ENCODE results near the gene LIMS2. TPM values are rescaled to one million over a fixed set of nuclear protein-coding genes. Genes with fewer than 3 reads are reported as not detected.

Gene LIMS2, protein sequence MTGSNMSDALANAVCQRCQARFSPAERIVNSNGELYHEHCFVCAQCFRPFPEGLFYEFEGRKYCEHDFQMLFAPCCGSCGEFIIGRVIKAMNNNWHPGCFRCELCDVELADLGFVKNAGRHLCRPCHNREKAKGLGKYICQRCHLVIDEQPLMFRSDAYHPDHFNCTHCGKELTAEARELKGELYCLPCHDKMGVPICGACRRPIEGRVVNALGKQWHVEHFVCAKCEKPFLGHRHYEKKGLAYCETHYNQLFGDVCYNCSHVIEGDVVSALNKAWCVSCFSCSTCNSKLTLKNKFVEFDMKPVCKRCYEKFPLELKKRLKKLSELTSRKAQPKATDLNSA
- polyA plus RNA-seq (2011; rRNA removed) (33.2 and 46.1 TPM in 2 replicates), polyA minus RNA-seq (2011; rRNA and poly(A)+ RNA removed) (51.5 and 88.1 TPM in 2 replicates)

DNA sequence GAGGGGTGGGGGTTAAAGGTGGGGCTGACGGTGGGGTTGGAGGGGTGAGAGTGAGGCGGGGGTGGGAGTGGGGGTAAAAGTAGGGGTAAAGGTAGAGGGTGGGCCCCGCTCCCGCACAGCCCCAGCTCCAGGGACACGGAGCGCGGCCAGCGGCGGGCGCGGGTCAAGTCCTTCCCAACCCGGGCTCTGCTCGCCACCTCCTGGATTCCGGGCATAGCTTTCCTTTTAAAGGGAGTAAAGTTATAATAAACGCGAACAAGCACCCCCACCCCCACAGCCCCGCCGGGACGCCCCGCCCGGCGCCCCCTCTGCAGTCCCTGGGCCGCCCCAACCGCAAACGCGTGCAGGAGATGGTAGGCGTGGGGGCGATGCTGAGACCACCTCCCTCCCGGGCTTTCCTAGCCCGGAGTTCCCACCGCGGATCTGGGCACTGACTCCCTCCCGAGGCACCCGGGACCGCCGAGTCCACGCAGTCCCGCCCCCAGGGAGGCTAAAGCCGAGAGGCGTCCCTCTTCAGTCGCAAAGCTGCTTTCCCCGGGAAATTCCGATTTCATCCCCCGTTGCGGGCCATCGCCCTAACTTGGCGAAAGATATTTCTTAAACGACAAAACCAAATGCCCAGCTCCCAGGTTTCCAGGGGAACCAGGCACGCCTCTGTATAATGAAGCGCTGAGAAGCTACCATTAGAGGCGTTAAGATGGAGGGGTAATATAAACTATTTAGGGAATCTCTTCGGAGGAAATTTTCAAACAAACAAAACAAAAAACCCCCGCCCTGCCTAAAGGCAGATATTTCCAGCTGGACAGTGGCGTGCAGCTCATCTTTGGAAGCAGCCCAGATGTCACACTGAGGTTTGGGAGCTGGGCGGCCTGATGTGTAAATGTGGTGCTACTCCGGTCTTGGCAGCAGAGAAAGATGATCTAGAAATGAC lies at the start of gene LIMS2:
Gene LIMS2, minus strand, starts transcription at position 200 of the 931 bp plus-strand sequence. CDS start 506 bp downstream, outside the sequence.
- DNase-seq (ENCODE audit: low read depth): peak; percentile 37
- H3K4me3 ChIP-seq (ENCODE audit: low read depth, low read length): peak within 1 kb of the TSS; percentile 60
- H3K27me3 ChIP-seq (ENCODE audit: control insufficient read depth, insufficient read depth, low read length): peaks cover 12% of the 10 kb centered on the region
- TF ChIP-seq, protein P1, sequence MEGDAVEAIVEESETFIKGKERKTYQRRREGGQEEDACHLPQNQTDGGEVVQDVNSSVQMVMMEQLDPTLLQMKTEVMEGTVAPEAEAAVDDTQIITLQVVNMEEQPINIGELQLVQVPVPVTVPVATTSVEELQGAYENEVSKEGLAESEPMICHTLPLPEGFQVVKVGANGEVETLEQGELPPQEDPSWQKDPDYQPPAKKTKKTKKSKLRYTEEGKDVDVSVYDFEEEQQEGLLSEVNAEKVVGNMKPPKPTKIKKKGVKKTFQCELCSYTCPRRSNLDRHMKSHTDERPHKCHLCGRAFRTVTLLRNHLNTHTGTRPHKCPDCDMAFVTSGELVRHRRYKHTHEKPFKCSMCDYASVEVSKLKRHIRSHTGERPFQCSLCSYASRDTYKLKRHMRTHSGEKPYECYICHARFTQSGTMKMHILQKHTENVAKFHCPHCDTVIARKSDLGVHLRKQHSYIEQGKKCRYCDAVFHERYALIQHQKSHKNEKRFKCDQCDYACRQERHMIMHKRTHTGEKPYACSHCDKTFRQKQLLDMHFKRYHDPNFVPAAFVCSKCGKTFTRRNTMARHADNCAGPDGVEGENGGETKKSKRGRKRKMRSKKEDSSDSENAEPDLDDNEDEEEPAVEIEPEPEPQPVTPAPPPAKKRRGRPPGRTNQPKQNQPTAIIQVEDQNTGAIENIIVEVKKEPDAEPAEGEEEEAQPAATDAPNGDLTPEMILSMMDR (IDR thresholded peaks at IDR 0.05; ENCODE audit: insufficient read depth, low read depth, low read length): peak; percentile 26; the same call in 1 of the 2 replicates
- peaks cover 4% of the 10 kb centered on the region for H3K36me3 ChIP-seq (ENCODE audit: control insufficient read depth, insufficient read depth, low read length)
- CTCF ChIA-PET: interaction anchor here (0.6 to 3.6 kb wide), 16 partner anchors 10 to 176 kb away, joined by 3 to 24 read pairs (median 3); no protein-coding TSS in a partner anchor
- POLR2A ChIA-PET: interaction anchor here (0.5 to 0.7 kb wide), 3 partner anchors 11 to 262 kb away, joined by 3 to 4 read pairs (median 3); no protein-coding TSS in a partner anchor

DNA sequence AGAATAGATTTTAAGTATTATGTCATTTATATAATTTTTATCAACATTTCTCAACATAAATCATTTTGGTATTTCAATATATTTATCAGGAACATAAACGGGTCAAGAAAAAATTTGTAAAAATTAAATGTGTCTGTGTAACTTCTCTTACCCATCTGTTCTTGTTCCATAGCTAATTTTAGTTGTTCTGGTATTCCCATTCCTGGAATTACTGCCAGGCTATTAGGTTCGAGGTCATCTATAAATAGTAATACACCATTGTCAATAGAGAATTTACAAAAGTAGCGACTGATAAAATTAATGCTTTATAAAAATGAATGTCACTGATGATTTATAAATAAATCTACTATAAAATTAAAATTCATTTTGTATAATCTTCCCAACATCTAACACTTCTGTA lies 47.5 kb upstream of the LIMS2 start:
- no peak overlapping the region for H3K4me3 ChIP-seq (ENCODE audit: low read depth, low read length)
- CTCF ChIA-PET: no interaction called here
- DNase-seq (ENCODE audit: low read depth): no peak
- H3K27me3 ChIP-seq (ENCODE audit: control insufficient read depth, insufficient read depth, low read length): no peaks in the 10 kb centered on the region
- POLR2A ChIA-PET: no interaction called here
- TF ChIP-seq, protein P1 (IDR thresholded peaks at IDR 0.05; ENCODE audit: insufficient read depth, low read depth, low read length): no peak
- peaks cover 10% of the 10 kb centered on the region for H3K36me3 ChIP-seq (ENCODE audit: control insufficient read depth, insufficient read depth, low read length)

DNA sequence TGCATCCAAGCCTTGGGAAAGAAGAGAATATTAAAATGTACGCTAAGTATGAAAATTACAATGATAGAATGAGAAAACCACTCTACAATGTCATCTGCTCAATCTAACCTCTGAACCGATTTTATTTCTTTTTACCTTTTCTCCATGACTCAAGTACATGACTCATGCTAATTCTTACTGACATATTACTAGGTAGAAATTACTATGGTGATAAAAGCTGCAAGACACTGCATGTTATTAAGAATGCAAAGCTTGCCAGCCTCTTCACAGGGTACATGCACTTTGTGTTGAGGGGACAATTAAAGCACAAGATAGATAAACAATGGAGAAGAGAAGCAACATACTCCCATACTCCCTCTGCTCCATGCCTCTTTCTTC lies 46.6 kb upstream of the LIMS2 start:
- Histone ChIP-seq H3K4me3 (ENCODE audit: low read depth, low read length) (no peak overlapping the region), H3K36me3 (ENCODE audit: control insufficient read depth, insufficient read depth, low read length) (peaks cover 10% of the 10 kb centered on the region), H3K27me3 (ENCODE audit: control insufficient read depth, insufficient read depth, low read length) (no peaks in the 10 kb centered on the region)
- TF ChIP-seq, protein P1 (IDR thresholded peaks at IDR 0.05; ENCODE audit: insufficient read depth, low read depth, low read length): no peak
- ChIA-PET CTCF (no interaction called here), POLR2A (no interaction called here)
- DNase-seq (ENCODE audit: low read depth): no peak

DNA sequence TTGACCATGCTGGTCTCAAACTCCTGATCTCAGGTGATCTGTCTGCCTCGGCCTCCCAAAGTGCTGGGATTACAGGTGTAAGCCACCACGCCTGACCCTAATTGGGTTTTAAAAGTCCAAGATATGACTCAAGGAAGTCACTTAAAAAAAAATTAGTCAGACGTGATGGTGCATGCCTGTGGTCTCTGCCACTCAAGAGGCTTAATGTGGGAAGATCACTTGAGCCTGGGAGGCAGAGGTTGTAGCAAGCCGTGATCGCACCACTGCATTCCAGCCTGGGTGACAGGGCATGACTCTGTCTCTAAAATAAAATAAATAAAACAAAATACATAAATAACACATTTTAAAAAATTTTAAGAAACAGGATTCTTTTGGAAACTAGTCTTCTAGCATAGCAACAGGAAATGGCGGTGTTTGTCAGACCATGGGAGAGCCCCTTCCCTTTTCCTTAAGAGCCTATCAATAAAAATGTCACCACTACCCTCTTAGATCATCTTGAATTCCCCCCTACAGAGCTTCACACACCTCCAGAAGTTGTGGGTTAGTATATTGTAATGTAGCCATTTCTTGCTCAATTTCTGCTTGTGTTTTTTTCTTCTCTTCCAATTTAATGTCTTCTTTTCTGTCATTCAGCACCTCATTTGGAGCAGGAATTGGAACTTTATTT lies 46.1 kb upstream of the LIMS2 start:
- ChIA-PET CTCF (interaction anchor here (1.0 kb wide), 1 partner anchor 11 kb away, joined by 3 read pairs; no protein-coding TSS in a partner anchor), POLR2A (no interaction called here)
- TF ChIP-seq, protein P1 (IDR thresholded peaks at IDR 0.05; ENCODE audit: insufficient read depth, low read depth, low read length): no peak
- Histone ChIP-seq H3K27me3 (ENCODE audit: control insufficient read depth, insufficient read depth, low read length) (no peaks in the 10 kb centered on the region), H3K36me3 (ENCODE audit: control insufficient read depth, insufficient read depth, low read length) (peaks cover 12% of the 10 kb centered on the region), H3K4me3 (ENCODE audit: low read depth, low read length) (no peak overlapping the region)
- DNase-seq (ENCODE audit: low read depth): no peak

Data from BJ (cell line).